Measurements from ENCODE around the gene RNF5. TPM values are rescaled to one million over a fixed set of nuclear protein-coding genes. Genes with fewer than 3 reads are reported as not detected.

RNF5 gene
- total and polyA plus RNA-seq, 9 of the 15 experiments (the other 6 are each of a cell fraction or from before 2014, with no cell fraction given), result 62.2 to 245 (median 129) TPM

DNA sequence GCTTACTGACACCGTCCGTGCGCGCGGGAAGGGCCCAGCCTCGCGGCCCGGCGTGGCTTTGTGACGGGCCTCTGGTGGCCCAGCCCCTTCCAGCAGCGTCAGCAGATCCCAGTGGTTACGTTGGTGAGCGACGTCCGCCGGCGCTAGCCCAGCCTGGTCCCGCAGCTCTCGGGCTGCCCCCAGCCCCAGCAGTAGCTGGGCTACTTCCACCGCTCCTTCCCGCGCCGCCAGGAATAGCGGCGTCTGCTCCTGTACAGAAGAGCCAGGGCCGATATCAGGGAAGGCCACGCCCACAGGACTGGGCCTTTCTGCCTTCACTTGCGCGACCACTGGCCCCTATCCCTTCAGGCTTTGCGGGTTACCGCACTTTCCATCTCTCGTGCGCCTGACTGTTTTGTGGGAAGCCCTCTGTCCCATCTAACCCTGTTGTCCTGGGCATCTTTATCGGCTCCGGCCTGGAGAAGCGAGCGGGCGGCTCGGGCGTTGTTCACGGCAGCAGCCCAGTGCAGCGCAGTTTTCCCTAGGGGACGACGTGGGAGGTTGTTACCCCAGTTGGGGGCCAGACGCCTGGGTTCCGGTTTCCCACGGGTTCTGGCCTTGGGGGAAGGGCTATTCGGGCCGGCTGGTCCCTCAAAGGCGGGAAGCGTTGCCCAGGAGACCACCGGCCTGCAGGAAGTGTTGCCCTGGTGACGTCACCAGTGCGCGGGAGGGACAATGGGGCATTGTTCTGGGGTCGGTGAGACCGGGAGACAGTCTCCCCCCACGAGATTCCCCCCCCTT is 17.9 kb downstream of the RNF5 start (continued):
- TF ChIP-seq ZNF197 (CRISPR knock-in tag; IDR thresholded peaks at IDR 0.05; ENCODE audit: low read depth), result no peak
- TF ChIP-seq IRF1 (CRISPR knock-in tag; IDR thresholded peaks at IDR 0.05; ENCODE audit: borderline replicate concordance), result no peak; the same call in 1 of the 2 replicates
- 0 out of 2 replicates have a peak, but pooled peaks have one; percentile 27 for TF ChIP-seq BMI1 (IDR thresholded peaks at IDR 0.05; ENCODE audit: low read length)
- peak; percentile 1 for TF ChIP-seq MEIS2 (IDR thresholded peaks at IDR 0.05; ENCODE audit: partially characterized antibody)
- TF ChIP-seq RBM39 (optimal IDR thresholded peaks at IDR 0.05; ENCODE audit: low read depth, low read length), result peak; percentile 24
- TF ChIP-seq MTA3 (IDR thresholded peaks at IDR 0.05; ENCODE audit: borderline replicate concordance), result peak; percentile 90; the same call in 1 of the 2 replicates
- no peak for TF ChIP-seq BACH1 (tag; IDR thresholded peaks at IDR 0.05)
- peak; percentile 56; the same call in 1 of the 2 replicates for TF ChIP-seq MYNN (IDR thresholded peaks at IDR 0.05)
- TF ChIP-seq MYNN (CRISPR knock-in tag; IDR thresholded peaks at IDR 0.05), result no peak
- peak; percentile 75; the same call in 1 of the 2 replicates for TF ChIP-seq TOE1 (IDR thresholded peaks at IDR 0.05; ENCODE audit: borderline replicate concordance)
- TF ChIP-seq TOE1 (CRISPR knock-in tag; IDR thresholded peaks at IDR 0.05; ENCODE audit: borderline replicate concordance, low read depth), result peak; percentile 80; the same call in 1 of the 2 replicates
- TF ChIP-seq ZSCAN29 (IDR thresholded peaks at IDR 0.05), result no peak
- TF ChIP-seq SMAD2 (IDR thresholded peaks at IDR 0.05; ENCODE audit: low read depth, low read length), result no peak
- TF ChIP-seq XRCC5 (IDR thresholded peaks at IDR 0.05; ENCODE audit: low read depth, low read length), result no peak; the same call in 1 of the 2 replicates
- 0 out of 2 replicates have a peak, but pooled peaks have one; percentile 26 for TF ChIP-seq PRMT5 (CRISPR knock-in tag; IDR thresholded peaks at IDR 0.05)
- TF ChIP-seq HNRNPL (IDR thresholded peaks at IDR 0.05; ENCODE audit: low read depth, low read length), result 0 out of 2 replicates have a peak, but pooled peaks have one; percentile 58
- TF ChIP-seq, protein P1, sequence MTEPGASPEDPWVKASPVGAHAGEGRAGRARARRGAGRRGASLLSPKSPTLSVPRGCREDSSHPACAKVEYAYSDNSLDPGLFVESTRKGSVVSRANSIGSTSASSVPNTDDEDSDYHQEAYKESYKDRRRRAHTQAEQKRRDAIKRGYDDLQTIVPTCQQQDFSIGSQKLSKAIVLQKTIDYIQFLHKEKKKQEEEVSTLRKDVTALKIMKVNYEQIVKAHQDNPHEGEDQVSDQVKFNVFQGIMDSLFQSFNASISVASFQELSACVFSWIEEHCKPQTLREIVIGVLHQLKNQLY (CRISPR knock-in tag; conservative IDR thresholded peaks at IDR 0.05), result no peak; a peak in 1 of 4 replicates
- TF ChIP-seq, protein P2, sequence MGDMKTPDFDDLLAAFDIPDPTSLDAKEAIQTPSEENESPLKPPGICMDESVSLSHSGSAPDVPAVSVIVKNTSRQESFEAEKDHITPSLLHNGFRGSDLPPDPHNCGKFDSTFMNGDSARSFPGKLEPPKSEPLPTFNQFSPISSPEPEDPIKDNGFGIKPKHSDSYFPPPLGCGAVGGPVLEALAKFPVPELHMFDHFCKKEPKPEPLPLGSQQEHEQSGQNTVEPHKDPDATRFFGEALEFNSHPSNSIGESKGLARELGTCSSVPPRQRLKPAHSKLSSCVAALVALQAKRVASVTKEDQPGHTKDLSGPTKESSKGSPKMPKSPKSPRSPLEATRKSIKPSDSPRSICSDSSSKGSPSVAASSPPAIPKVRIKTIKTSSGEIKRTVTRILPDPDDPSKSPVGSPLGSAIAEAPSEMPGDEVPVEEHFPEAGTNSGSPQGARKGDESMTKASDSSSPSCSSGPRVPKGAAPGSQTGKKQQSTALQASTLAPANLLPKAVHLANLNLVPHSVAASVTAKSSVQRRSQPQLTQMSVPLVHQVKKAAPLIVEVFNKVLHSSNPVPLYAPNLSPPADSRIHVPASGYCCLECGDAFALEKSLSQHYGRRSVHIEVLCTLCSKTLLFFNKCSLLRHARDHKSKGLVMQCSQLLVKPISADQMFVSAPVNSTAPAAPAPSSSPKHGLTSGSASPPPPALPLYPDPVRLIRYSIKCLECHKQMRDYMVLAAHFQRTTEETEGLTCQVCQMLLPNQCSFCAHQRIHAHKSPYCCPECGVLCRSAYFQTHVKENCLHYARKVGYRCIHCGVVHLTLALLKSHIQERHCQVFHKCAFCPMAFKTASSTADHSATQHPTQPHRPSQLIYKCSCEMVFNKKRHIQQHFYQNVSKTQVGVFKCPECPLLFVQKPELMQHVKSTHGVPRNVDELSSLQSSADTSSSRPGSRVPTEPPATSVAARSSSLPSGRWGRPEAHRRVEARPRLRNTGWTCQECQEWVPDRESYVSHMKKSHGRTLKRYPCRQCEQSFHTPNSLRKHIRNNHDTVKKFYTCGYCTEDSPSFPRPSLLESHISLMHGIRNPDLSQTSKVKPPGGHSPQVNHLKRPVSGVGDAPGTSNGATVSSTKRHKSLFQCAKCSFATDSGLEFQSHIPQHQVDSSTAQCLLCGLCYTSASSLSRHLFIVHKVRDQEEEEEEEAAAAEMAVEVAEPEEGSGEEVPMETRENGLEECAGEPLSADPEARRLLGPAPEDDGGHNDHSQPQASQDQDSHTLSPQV (IDR thresholded peaks at IDR 0.05), result peak; percentile 78; the same call in 1 of the 2 replicates
- no peak for TF ChIP-seq ZNF77 (CRISPR knock-in tag; IDR thresholded peaks at IDR 0.05)
- no peak for TF ChIP-seq RBM15 (IDR thresholded peaks at IDR 0.05; ENCODE audit: insufficient read depth, low read length)
- no peak for TF ChIP-seq ZNF436 (CRISPR knock-in tag; IDR thresholded peaks at IDR 0.05)
- 0 out of 2 replicates have a peak, but pooled peaks have one; percentile 79 for TF ChIP-seq SRSF3 (IDR thresholded peaks at IDR 0.05; ENCODE audit: insufficient read depth, low read length)
- no peak for TF ChIP-seq ZNF134 (CRISPR knock-in tag; conservative IDR thresholded peaks at IDR 0.05)
- peak; percentile 73 for TF ChIP-seq HNRNPLL (IDR thresholded peaks at IDR 0.05; ENCODE audit: low read depth, low read length, poor library complexity, severe bottlenecking)

All from K562 (cell line).